ENCODE measurements around the gene CLEC2L.

Gene CLEC2L

GRCh38 chr7:139523199-139523941, at the start of gene CLEC2L:
CLEC2L (plus strand) TSS chr7:139523685; CDS start chr7:139523928, 243 bp downstream.
- no peak within 1 kb of the TSS for H3K4me3 ChIP-seq (replicated peaks in 1 of 2; ENCODE audit: low read depth in 2 of 2, low read length in 2 of 2)
- no peak for TF ChIP-seq CTCF (IDR thresholded peaks at IDR 0.05; ENCODE audit: low read depth, low read length)
- DNase-seq (ENCODE audit: low read depth in 2 of 2): no peak

- TF ChIP-seq CTCF (IDR thresholded peaks at IDR 0.05; ENCODE audit: low read depth, low read length): no peak
- H3K4me3 ChIP-seq (replicated peaks in 1 of 2; ENCODE audit: low read depth in 2 of 2, low read length in 2 of 2): no peak overlapping the region
- no peak for DNase-seq (ENCODE audit: low read depth in 2 of 2)
Observed at GRCh38 chr7:139476139-139476538, 47.3 kb upstream of the CLEC2L start.

GRCh38 chr7:139476891-139477290, 46.6 kb upstream of the CLEC2L start:
- no peak for TF ChIP-seq CTCF (IDR thresholded peaks at IDR 0.05; ENCODE audit: low read depth, low read length)
- DNase-seq (ENCODE audit: low read depth in 2 of 2): no peak
- no peak overlapping the region for H3K4me3 ChIP-seq (replicated peaks in 1 of 2; ENCODE audit: low read depth in 2 of 2, low read length in 2 of 2)

DNA sequence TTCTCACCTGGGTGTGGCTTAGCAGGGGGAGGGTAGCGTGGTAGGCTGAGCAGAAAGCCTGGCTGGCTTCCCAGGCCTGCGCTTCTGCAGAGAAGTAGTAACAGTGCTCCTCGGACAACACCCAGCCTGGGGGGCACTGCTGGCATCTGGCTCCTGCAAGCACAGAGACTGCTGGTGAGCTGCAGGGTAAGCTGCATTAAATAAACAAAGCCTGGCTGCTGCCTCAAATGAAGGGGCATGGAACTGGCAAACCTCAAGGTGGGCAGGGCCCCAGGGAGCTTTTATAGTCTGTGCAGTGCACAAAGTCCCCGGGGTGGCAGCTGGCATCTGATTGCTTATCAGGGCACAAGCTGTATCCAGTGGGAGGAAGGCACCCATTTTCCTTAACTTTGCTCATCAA, 43.9 kb upstream of the CLEC2L start:
- TF ChIP-seq CTCF (IDR thresholded peaks at IDR 0.05; ENCODE audit: low read depth, low read length): no peak
- DNase-seq (ENCODE audit: low read depth in 2 of 2): no peak
- H3K4me3 ChIP-seq (replicated peaks in 1 of 2; ENCODE audit: low read depth in 2 of 2, low read length in 2 of 2): no peak overlapping the region

GRCh38 chr7:139481364-139481763, 42.1 kb upstream of the CLEC2L start:
- DNase-seq (ENCODE audit: low read depth in 2 of 2): no peak
- H3K4me3 ChIP-seq (replicated peaks in 1 of 2; ENCODE audit: low read depth in 2 of 2, low read length in 2 of 2): no peak overlapping the region
- TF ChIP-seq CTCF (IDR thresholded peaks at IDR 0.05; ENCODE audit: low read depth, low read length): no peak

DNA sequence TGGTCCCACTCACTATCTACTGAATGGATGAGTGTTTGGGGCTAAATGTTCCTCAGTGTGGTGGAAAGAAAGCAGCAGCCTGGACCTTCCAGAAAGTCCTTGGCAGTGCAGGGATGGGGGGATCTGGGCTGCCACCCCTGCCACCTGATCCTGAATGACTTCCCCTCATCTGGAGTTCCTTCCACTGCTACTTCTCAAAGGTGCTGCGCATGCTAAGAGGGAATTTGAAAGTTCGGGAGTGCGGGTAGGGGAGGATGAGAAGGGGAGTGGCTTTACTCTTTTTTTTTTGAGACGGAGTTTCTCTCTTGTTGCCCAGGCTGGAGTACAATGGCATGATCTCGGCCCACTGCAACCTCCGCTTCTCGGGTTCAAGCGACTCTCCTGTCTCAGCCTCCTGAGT, 41.4 kb upstream of the CLEC2L start:
- no peak for TF ChIP-seq CTCF (IDR thresholded peaks at IDR 0.05; ENCODE audit: low read depth, low read length)
- no peak overlapping the region for H3K4me3 ChIP-seq (replicated peaks in 1 of 2; ENCODE audit: low read depth in 2 of 2, low read length in 2 of 2)
- no peak for DNase-seq (ENCODE audit: low read depth in 2 of 2)
